ENCODE results near the gene TSTD1. TPM values are rescaled to one million over a fixed set of nuclear protein-coding genes. Genes with fewer than 3 reads are reported as not detected.

TSTD1 gene
- total and polyA plus RNA-seq, 2 of the 8 experiments (the other 6 are each of a cell fraction or from before 2014, with no cell fraction given), result 60.9 to 314 TPM

DNA sequence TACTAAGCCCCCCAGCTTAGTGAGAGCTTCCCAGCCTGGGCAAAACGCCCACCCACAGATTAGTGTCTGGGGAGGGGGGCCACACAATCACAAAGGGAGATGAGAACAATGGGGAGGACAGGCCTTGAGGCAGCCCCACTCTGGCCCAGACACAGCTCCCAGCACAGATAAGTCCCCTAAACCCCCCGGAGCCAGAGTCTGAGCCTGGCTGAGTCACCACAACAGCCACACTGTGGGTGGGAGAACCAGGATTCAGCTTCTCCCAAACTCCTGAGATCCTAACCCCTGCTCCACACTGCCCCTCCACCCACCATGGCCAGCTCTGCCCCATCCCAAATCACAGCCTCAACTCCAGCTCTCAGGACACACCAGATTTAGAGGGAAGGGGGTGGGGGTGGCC, 46.4 kb upstream of the TSTD1 start:
- no peaks in the 10 kb centered on the region for H3K27me3 ChIP-seq (replicated peaks in 1 of 4; ENCODE audit: control insufficient read depth in 3 of 4, extremely low read depth in 1 of 4, insufficient read depth in 3 of 4, low read length in 3 of 4)
- no peak overlapping the region for H3K4me3 ChIP-seq (ENCODE audit: extremely low read depth in 1 of 4, insufficient read depth in 2 of 4, low read depth in 3 of 4, low read length in 4 of 4)
- H4K20me1 ChIP-seq (replicated peaks in 1 of 2; ENCODE audit: control insufficient read depth in 1 of 2, insufficient read depth in 2 of 2, low read length in 2 of 2), result no peaks in the 10 kb centered on the region
- FAIRE-seq (no peak), DNase-seq (ENCODE audit: low read depth in 1 of 2, low spot score in 2 of 2) (no peak)
- H3K4me1 ChIP-seq (replicated peaks in 1 of 4; ENCODE audit: control insufficient read depth in 3 of 4, insufficient read depth in 4 of 4, low read length in 3 of 4), result peaks cover 0 to 12% (median 0%) of the 10 kb centered on the region in 4 experiments; a peak in 3 of 7 replicates
- 0 out of 2 replicates have a peak overlapping the region, but pooled peaks have one; percentile 9 for H4K8ac ChIP-seq (ENCODE audit: extremely low read depth, insufficient read depth, low read length)
- H3K23me2 ChIP-seq (ENCODE audit: low read depth, low read length), result peaks cover 2% of the 10 kb centered on the region; the same call in 1 of the 2 replicates
- no peak overlapping the region for H3K27ac ChIP-seq (ENCODE audit: low read depth, low read length)
- no peak overlapping the region for H3K9ac ChIP-seq (replicated peaks in 1 of 4; ENCODE audit: extremely low read depth in 1 of 4, low read depth in 3 of 4, low read length in 3 of 4)
- no peak overlapping the region for H2BK20ac ChIP-seq (ENCODE audit: low read length)
- H2BK120ac ChIP-seq (replicated peaks; ENCODE audit: low read depth, low read length), result no peak overlapping the region
- no peak overlapping the region for H3K4ac ChIP-seq (replicated peaks; ENCODE audit: insufficient read length, low read depth, low read length)
- TF ChIP-seq CTBP2 (IDR thresholded peaks at IDR 0.05; ENCODE audit: borderline replicate concordance, insufficient read depth, insufficient read length, low read length), result no peak
- no peak for TF ChIP-seq RFX5 (IDR thresholded peaks at IDR 0.05; ENCODE audit: borderline replicate concordance, low read depth, low read length)
- no peak for TF ChIP-seq BACH1 (IDR thresholded peaks at IDR 0.05; ENCODE audit: low read length)
- TF ChIP-seq KDM1A (IDR thresholded peaks at IDR 0.05; ENCODE audit: borderline replicate concordance, low read length), result no peak
- no peak for TF ChIP-seq POLR2A (IDR thresholded peaks at IDR 0.05; ENCODE audit: control extremely low read depth in 1 of 2, low read depth in 2 of 2, low read length in 2 of 2)
- no peak for TF ChIP-seq EZH2 (IDR thresholded peaks at IDR 0.05; ENCODE audit: low read depth, low read length, severe bottlenecking)
- H3K56ac ChIP-seq (replicated peaks; ENCODE audit: insufficient read length, low read depth, low read length), result no peak overlapping the region
- WGBS, 2 experiments (ENCODE audit: extremely low coverage in 1 of 2, insufficient coverage in 1 of 2, insufficient read length in 1 of 2, insufficient replicate concordance in 2 of 2, low coverage in 1 of 2, low lambda C conversion rate in 2 of 2, missing lambda C conversion rate in 1 of 2), result 86% methylated on average over 2 of the region's 2 CpGs; no CpG with 5 or more reads in 1 of the 2 experiments
- no peak overlapping the region for H2BK12ac ChIP-seq (ENCODE audit: low read depth, low read length)
- ChIA-PET POLR2A (ENCODE audit: partially characterized antibody) (interaction anchor here (1.4 to 1.9 kb wide), 3 partner anchors 11 to 15 kb away, joined by 4 to 7 read pairs (median 5); partner anchors contain the start of genes ARHGAP30 and KLHDC9), CTCF (ENCODE audit: partially characterized antibody) (interaction anchor here (1.1 to 11.9 kb wide), 4 partner anchors 13 to 43 kb away, joined by 3 to 156 read pairs (median 50); partner anchors contain the start of genes ARHGAP30 and KLHDC9)
- no peaks in the 10 kb centered on the region for H3K79me1 ChIP-seq (ENCODE audit: low read depth, low read length)
- H3K14ac ChIP-seq (ENCODE audit: insufficient read length), result no peak overlapping the region
- H3K9me3 ChIP-seq (ENCODE audit: insufficient read depth in 2 of 2, low read depth in 1 of 2, low read length in 1 of 2), result no peaks in the 10 kb centered on the region
- H3K23ac ChIP-seq (ENCODE audit: insufficient read length), result no peak overlapping the region
- no peak overlapping the region for H2AK5ac ChIP-seq (ENCODE audit: low read depth, low read length)
- 0 out of 2 replicates have a peak overlapping the region, but pooled peaks have one; percentile 81 for H2BK15ac ChIP-seq (ENCODE audit: low read length)
- no peak overlapping the region for H4K91ac ChIP-seq (replicated peaks; ENCODE audit: insufficient read length, low read length)
- H3K36me3 ChIP-seq (ENCODE audit: control insufficient read depth in 2 of 4, insufficient read depth in 4 of 4, low read length in 3 of 4), result no peaks in the 10 kb centered on the region
- H3K18ac ChIP-seq (ENCODE audit: extremely low read depth, low read length), result no peak overlapping the region
- no peaks in the 10 kb centered on the region for H3K79me2 ChIP-seq (ENCODE audit: control insufficient read depth in 1 of 2, insufficient read depth in 2 of 2, low read length in 2 of 2)
- H4K5ac ChIP-seq (ENCODE audit: insufficient read length, low read depth, low read length), result no peak overlapping the region
- H2AFZ ChIP-seq (ENCODE audit: low read length), result no peak overlapping the region
- H3K4me2 ChIP-seq (ENCODE audit: insufficient read depth in 1 of 2, low read depth in 2 of 2, low read length in 2 of 2), result no peak overlapping the region
- no peak overlapping the region for H2BK5ac ChIP-seq (ENCODE audit: low read depth, low read length)

Measured in H1 (cell line).